ENCODE measurements around the gene CRTAC1.

The CRTAC1 gene

DNA sequence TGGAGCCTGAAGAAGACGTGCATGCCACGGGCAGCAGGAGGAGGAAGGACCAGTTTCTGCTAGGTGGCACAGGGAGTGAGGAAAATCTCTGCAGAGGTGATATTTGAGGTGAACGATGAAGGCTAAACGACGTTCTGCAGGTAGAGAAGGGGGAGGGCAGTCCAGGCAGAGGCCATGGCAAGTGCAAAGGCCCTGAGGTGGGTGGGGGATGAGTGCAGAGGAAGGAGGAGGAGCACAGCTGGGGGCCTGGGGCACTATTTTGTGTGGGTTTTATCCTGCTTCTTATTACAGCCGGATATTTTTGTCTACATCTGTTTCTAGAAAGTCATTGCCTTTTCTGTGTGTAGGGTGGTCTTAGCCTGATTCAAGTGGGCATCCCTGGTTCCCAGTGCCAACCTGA, 123.2 kb downstream of the CRTAC1 start:
- Mint-ChIP-seq H3K4me3 (no peak overlapping the region), H3K27me3 (peaks cover 31 to 50% of the 10 kb centered on the region in 2 donors), H3K4me1 (ENCODE audit: low read depth in 2 of 2) (no peaks in the 10 kb centered on the region), H3K36me3 (ENCODE audit: insufficient read depth) (no peaks in the 10 kb centered on the region), H3K27ac (no peak overlapping the region), H3K9me3 (no peaks in the 10 kb centered on the region)
- DNase-seq (no peak), ATAC-seq (replicated peaks) (no peak)

GRCh38 chr10:97905276-97905675, 125.1 kb downstream of the CRTAC1 start:
- Mint-ChIP-seq H3K4me1 (ENCODE audit: low read depth in 2 of 2) (peaks cover 0 to 3% of the 10 kb centered on the region in 2 donors), H3K4me3 (no peak overlapping the region), H3K9me3 (no peaks in the 10 kb centered on the region), H3K27ac (no peak overlapping the region), H3K27me3 (peaks cover 36 to 61% of the 10 kb centered on the region in 2 donors), H3K36me3 (ENCODE audit: insufficient read depth) (no peaks in the 10 kb centered on the region)
- DNase-seq: no peak
- ATAC-seq (replicated peaks): no peak

DNA sequence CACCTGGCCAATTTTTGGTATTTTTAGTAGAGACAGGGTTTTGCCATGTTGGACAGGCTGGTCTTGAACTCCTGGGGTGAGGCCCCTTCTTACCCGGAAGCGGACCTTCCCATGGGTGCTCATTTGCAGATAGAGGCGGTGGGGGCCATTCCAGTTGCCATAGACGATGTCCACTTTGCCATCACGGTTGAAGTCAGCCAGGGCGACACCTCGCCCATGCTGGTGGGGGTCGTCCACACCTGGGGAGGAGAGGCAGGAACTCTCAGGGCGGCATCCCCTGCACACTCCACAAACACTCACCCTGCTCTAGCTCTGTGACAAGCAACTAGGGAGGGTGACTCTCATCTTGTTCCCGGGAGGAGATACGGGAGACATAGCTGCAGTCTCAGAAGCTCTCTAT, 125.8 kb downstream of the CRTAC1 start:
- Mint-ChIP-seq H3K27ac (no peak overlapping the region), H3K27me3 (peaks cover 36 to 61% of the 10 kb centered on the region in 2 donors), H3K4me1 (ENCODE audit: low read depth in 2 of 2) (peaks cover 0 to 3% of the 10 kb centered on the region in 2 donors), H3K36me3 (ENCODE audit: insufficient read depth) (no peaks in the 10 kb centered on the region), H3K4me3 (no peak overlapping the region), H3K9me3 (no peaks in the 10 kb centered on the region)
- ATAC-seq (replicated peaks) (no peak), DNase-seq (no peak)

- ATAC-seq (replicated peaks): no peak
These were observed 126.4 kb downstream of the CRTAC1 start for GRCh38 chr10:97904018-97904381.

DNA sequence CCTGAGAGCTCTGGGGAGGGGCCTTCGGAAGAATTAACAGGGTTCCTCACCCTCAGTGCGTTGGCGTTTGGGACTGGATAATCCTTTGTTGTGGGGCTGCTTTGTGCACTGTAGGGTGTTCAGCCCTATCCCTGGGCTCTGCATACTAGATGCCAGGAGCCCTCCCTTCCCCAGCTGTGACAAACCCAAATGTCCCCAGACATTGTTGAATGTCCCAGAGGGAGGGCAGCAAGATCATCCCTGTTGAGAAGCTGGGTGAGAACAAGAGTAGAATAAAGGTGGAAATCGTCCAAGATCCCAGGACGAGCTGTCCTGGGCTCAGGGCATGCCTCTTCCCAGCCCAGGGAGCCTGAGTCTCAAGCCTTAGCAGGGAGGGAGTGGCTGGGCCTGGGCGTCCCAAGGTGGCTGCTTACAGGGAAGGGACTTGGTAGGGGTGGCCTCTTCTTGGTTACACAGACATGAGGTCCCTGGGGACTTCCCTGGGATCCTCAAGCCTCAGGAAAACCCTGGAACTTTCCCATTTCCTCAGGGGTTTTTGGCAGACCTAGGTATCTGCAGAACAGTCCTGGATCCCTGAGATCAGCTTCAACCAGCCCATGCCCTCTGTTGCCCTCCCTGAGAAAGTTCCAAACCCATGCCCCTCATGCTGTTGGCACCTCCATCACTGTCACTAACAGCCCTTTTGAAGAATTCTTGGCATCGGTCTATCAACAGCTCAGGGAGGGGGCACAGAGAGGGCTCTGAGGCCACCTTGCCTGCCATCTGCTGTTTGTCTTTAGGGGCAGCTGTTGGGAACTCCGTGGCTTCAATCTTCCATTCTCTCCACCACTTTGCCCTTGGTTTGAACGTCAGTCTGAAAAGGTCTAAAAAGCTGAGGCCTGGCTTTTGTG, 127.0 kb downstream of the CRTAC1 start:
- Mint-ChIP-seq H3K9me3 (no peaks in the 10 kb centered on the region), H3K27me3 (peaks cover 36 to 61% of the 10 kb centered on the region in 2 donors), H3K4me3 (no peak overlapping the region), H3K36me3 (ENCODE audit: insufficient read depth) (no peaks in the 10 kb centered on the region), H3K4me1 (ENCODE audit: low read depth in 2 of 2) (peaks cover 0 to 3% of the 10 kb centered on the region in 2 donors), H3K27ac (peak overlapping the region in 1 of 2 donors; percentile 57)
- no peak for ATAC-seq (replicated peaks)
- DNase-seq: no peak

More at GRCh38 chr10:97904018-97904381, 126.4 kb downstream of the CRTAC1 start:
- H3K4me3 Mint-ChIP-seq: no peak overlapping the region
- H3K4me1 Mint-ChIP-seq (ENCODE audit: low read depth in 2 of 2): peaks cover 0 to 3% of the 10 kb centered on the region in 2 donors
- no peak overlapping the region for H3K27ac Mint-ChIP-seq
- H3K36me3 Mint-ChIP-seq (ENCODE audit: insufficient read depth): no peaks in the 10 kb centered on the region
- peaks cover 36 to 61% of the 10 kb centered on the region in 2 donors for H3K27me3 Mint-ChIP-seq
- DNase-seq: no peak
- H3K9me3 Mint-ChIP-seq: no peaks in the 10 kb centered on the region

DNA sequence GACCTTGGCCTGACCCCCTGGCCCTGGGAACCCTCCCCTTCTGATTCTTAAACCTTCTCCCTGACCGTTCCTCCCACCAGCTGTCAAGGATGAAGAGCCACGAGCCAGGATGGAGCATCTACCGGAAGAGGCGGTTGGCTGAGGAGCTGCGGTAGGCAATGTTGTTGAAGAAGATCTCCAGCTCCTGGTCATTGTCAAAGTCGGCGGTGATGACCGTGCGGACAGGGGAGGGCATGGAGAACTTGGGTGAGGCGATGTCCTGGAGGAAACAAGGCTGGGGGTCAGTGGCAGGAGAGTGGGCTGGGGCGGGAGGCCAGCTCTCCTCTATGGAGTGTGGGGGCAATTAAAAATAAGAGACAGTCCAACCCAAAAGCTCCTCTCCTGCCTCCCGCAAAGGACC, 129.0 kb downstream of the CRTAC1 start:
- Mint-ChIP-seq H3K36me3 (ENCODE audit: insufficient read depth) (no peaks in the 10 kb centered on the region), H3K27ac (no peak overlapping the region), H3K9me3 (no peaks in the 10 kb centered on the region), H3K4me1 (ENCODE audit: low read depth in 2 of 2) (peaks cover 0 to 3% of the 10 kb centered on the region in 2 donors), H3K27me3 (peaks cover 26 to 47% of the 10 kb centered on the region in 2 donors), H3K4me3 (no peak overlapping the region)
- ATAC-seq (replicated peaks): no peak
- DNase-seq: no peak

- Mint-ChIP-seq H3K9me3 (no peaks in the 10 kb centered on the region), H3K36me3 (ENCODE audit: insufficient read depth) (no peaks in the 10 kb centered on the region), H3K4me1 (ENCODE audit: low read depth in 2 of 2) (peaks cover 0 to 3% of the 10 kb centered on the region in 2 donors), H3K27ac (no peak overlapping the region), H3K27me3 (peaks cover 18 to 34% of the 10 kb centered on the region in 2 donors), H3K4me3 (no peak overlapping the region)
- DNase-seq: no peak
- no peak for ATAC-seq (replicated peaks)
These were observed 132.0 kb downstream of the CRTAC1 start for GRCh38 chr10:97898429-97898828.

DNA sequence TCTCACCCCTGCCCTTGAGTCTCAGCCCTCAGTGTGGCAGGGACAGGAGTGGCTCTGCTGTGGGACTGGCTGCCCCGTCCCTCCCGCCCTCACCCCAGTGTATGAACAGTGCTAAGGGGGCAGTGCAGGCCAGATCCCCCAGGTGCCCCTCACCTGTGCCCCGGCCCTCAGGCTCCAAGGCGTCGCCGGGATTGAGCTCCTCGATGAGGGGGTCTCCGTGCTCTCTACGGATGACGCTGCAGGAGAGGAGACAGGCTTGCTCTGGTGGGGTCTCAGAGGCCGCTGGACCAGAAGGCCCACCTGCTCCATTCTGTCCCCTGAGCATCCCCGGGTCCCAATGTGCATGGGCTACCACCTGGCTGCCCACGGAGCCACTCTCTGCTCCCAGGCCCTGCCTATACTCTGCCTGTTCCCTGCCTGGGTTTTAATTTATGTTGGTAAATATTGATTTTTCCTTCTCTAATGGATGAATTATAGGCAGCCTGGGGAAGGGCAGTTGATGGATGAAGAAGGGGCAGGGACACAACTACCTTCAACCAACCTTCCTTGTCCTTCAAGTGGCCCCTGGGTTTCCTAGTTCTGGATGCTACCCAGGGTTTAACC, 133.6 kb downstream of the CRTAC1 start:
- H3K4me3 Mint-ChIP-seq: no peak overlapping the region
- peaks cover 18 to 26% of the 10 kb centered on the region in 2 donors for H3K27me3 Mint-ChIP-seq
- DNase-seq (no peak), ATAC-seq (replicated peaks) (no peak)
- no peak overlapping the region for H3K27ac Mint-ChIP-seq
- H3K36me3 Mint-ChIP-seq (ENCODE audit: insufficient read depth): no peaks in the 10 kb centered on the region
- peaks cover 0 to 3% of the 10 kb centered on the region in 2 donors for H3K4me1 Mint-ChIP-seq (ENCODE audit: low read depth in 2 of 2)
- H3K9me3 Mint-ChIP-seq: no peaks in the 10 kb centered on the region

DNA sequence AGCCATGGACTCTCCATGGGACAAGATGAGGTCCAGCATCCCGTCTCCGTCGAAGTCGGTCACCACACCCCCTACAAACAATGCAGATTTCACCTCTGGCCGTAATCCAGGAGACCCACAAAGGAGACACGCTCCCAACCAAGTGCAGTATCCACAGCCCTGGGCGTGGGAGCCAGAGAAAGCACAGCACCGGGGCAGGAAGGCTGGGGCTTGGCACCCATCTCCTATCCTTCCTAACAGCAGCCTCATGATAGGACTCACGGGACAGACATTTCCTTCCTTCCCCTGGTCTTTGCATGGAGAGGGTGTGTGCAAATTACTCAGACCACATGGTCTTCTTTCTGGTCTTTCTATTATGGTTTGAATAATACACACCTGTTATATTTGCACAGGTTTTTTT, 134.5 kb downstream of the CRTAC1 start:
- Mint-ChIP-seq H3K9me3 (no peaks in the 10 kb centered on the region), H3K27me3 (peaks cover 13 to 16% of the 10 kb centered on the region in 2 donors), H3K4me3 (no peak overlapping the region), H3K27ac (no peak overlapping the region), H3K4me1 (ENCODE audit: low read depth in 2 of 2) (no peaks in the 10 kb centered on the region), H3K36me3 (ENCODE audit: insufficient read depth) (no peaks in the 10 kb centered on the region)
- DNase-seq: no peak
- ATAC-seq (replicated peaks): no peak

- H3K27me3 Mint-ChIP-seq: peaks cover 13 to 15% of the 10 kb centered on the region in 2 donors
These were observed 135.3 kb downstream of the CRTAC1 start for GRCh38 chr10:97895084-97895483.

GRCh38 chr10:97894092-97894491, 136.3 kb downstream of the CRTAC1 start:
- Mint-ChIP-seq H3K27ac (no peak overlapping the region), H3K36me3 (ENCODE audit: insufficient read depth) (no peaks in the 10 kb centered on the region), H3K4me1 (ENCODE audit: low read depth in 2 of 2) (peaks cover 0 to 5% of the 10 kb centered on the region in 2 donors), H3K27me3 (peaks cover 13 to 15% of the 10 kb centered on the region in 2 donors), H3K4me3 (no peak overlapping the region), H3K9me3 (no peaks in the 10 kb centered on the region)
- ATAC-seq (replicated peaks) (no peak), DNase-seq (no peak)

More at GRCh38 chr10:97895084-97895483, 135.3 kb downstream of the CRTAC1 start:
- no peaks in the 10 kb centered on the region for H3K4me1 Mint-ChIP-seq (ENCODE audit: low read depth in 2 of 2)
- H3K36me3 Mint-ChIP-seq (ENCODE audit: insufficient read depth): no peaks in the 10 kb centered on the region
- DNase-seq: no peak
- H3K9me3 Mint-ChIP-seq: no peaks in the 10 kb centered on the region
- H3K27ac Mint-ChIP-seq: no peak overlapping the region
- no peak overlapping the region for H3K4me3 Mint-ChIP-seq
- ATAC-seq (replicated peaks): no peak

- Mint-ChIP-seq H3K4me3 (no peak overlapping the region), H3K27me3 (peaks cover 22 to 23% of the 10 kb centered on the region in 2 donors), H3K4me1 (ENCODE audit: low read depth in 2 of 2) (peaks cover 0 to 9% of the 10 kb centered on the region in 2 donors), H3K9me3 (no peaks in the 10 kb centered on the region), H3K36me3 (ENCODE audit: insufficient read depth) (no peaks in the 10 kb centered on the region), H3K27ac (no peak overlapping the region)
- DNase-seq: no peak
- ATAC-seq (replicated peaks): no peak
These were observed 137.5 kb downstream of the CRTAC1 start for GRCh38 chr10:97892939-97893338.

- no peak overlapping the region for H3K4me3 Mint-ChIP-seq
- no peaks in the 10 kb centered on the region for H3K9me3 Mint-ChIP-seq
- H3K27me3 Mint-ChIP-seq: peaks cover 24 to 27% of the 10 kb centered on the region in 2 donors
- no peak for ATAC-seq (replicated peaks)
- H3K27ac Mint-ChIP-seq: no peak overlapping the region
- DNase-seq: no peak
- H3K36me3 Mint-ChIP-seq (ENCODE audit: insufficient read depth): no peaks in the 10 kb centered on the region
- peaks cover 0 to 11% of the 10 kb centered on the region in 2 donors for H3K4me1 Mint-ChIP-seq (ENCODE audit: low read depth in 2 of 2)
These were observed 137.9 kb downstream of the CRTAC1 start for GRCh38 chr10:97892506-97892905.
